ENCODE measurements around the gene DST.

DNA sequence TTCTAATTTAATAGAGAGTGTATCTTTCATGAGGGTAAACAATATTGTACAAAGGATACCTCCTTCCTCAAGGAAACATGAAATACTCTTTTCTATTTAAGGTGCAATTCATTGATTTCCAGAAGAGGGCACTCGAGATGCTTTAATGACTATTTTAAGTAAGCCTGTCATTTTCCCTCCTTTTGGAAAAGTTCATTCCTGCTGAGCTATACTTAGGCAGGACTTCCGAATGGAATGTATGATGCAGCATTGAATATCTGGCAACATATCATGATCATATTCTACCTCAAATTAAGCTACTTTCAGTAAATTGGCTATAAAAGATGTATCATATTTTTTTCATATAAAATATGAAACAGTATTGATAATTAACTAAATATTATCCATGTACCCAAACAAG is 5.0 kb downstream of the DST start:
- no peak for TF ChIP-seq EZH2phosphoT487 (IDR thresholded peaks at IDR 0.05; ENCODE audit: low read depth, severe bottlenecking, unreplicated experiment)
- no peak for TF ChIP-seq EZH2 (IDR thresholded peaks at IDR 0.05; ENCODE audit: borderline replicate concordance)

Data from hepatocyte (in vitro differentiated cells).